Naive thymus-derived CD4-positive, alpha-beta T cell (primary cell): ENCODE measurements around the gene AUP1. TPM values are rescaled to one million over a fixed set of nuclear protein-coding genes. Genes with fewer than 3 reads are reported as not detected.
A peak's percentile ranks its signal among the peaks of the same experiment; 100 is the strongest.

Source experiments
- ATAC-seq: fragments of 150-1000 bp; cut with Tn5 transposase; 2 replicates; pipeline ENCODE4 v1.10.0; 2021; ENCODE audit warnings: mild to moderate bottlenecking, moderate library complexity
- CTCF ChIA-PET: fragments of 350-600 bp; sonication (Branson Sonifier 250); formaldehyde crosslinking; loops from one replicate; lab custom pipeline; 2021; ENCODE audit warnings: antibody characterized with exemption; lab: Charles Lee
- POLR2A ChIA-PET: fragments of 350-600 bp; sonication (Branson Sonifier 250); formaldehyde crosslinking; loops from one replicate; lab custom pipeline; 2021; ENCODE audit warnings: antibody characterized with exemption, inconsistent platforms; lab: Charles Lee
- DNase-seq, 9 donors: peaks; one replicate each; pipeline versions ENCODE4 v3.0.0 to v3.0.0-alpha.2; 2020 to 2022; ENCODE audit warnings: mixed read lengths in 1 of 9
- H3K27ac ChIP-seq: one replicate; pipeline ENCODE4 v1.7.0; 2013; ENCODE audit warnings: mild to moderate bottlenecking, low read depth, low read length, moderate library complexity
- H3K27me3 ChIP-seq, 2 donors: one replicate each; pipeline ENCODE4 v1.7.0; 2013; ENCODE audit warnings: low read length in 2 of 2, mild to moderate bottlenecking in 2 of 2, moderate library complexity in 2 of 2; ENCODE audit not compliant: control insufficient read depth in 2 of 2, insufficient read depth in 2 of 2
- H3K36me3 ChIP-seq, 3 experiments: 1 replicate in 2 of 3; 2 replicates in 1 of 3; pipeline ENCODE4 v1.7.0; 2013; ENCODE audit warnings: low read length in 3 of 3, mild to moderate bottlenecking in 3 of 3, moderate library complexity in 1 of 3; ENCODE audit not compliant: insufficient read depth in 3 of 3, control insufficient read depth in 2 of 3
- H3K4me1 ChIP-seq, 2 donors: one replicate each; pipeline ENCODE4 v1.7.0; 2013; ENCODE audit warnings: low read length in 2 of 2, mild to moderate bottlenecking in 2 of 2, moderate library complexity in 1 of 2; ENCODE audit not compliant: control insufficient read depth in 2 of 2, insufficient read depth in 2 of 2
- H3K4me3 ChIP-seq: 2 replicates; pipeline ENCODE4 v1.7.0; 2013; ENCODE audit warnings: mild to moderate bottlenecking, low read length
- H3K9me3 ChIP-seq, 3 experiments: 1 replicate in 2 of 3; 2 replicates in 1 of 3; pipeline ENCODE4 v1.7.0; 2013; ENCODE audit warnings: low read length in 3 of 3; ENCODE audit not compliant: control insufficient read depth in 2 of 3
- H3K27ac Mint-ChIP-seq, 9 donors: one replicate each; pipeline ENCODE4 v1.8.0; 2020 to 2022; ENCODE audit warnings: mixed read lengths in 9 of 9, mild to moderate bottlenecking in 8 of 9, moderate library complexity in 5 of 9, inconsistent platforms in 2 of 9
- H3K27me3 Mint-ChIP-seq, 5 donors: one replicate each; pipeline ENCODE4 v1.8.0; 2021 to 2022; ENCODE audit warnings: mixed read lengths in 5 of 5, mild to moderate bottlenecking in 1 of 5
- H3K36me3 Mint-ChIP-seq, 5 donors: one replicate each; pipeline ENCODE4 v1.8.0; 2020 to 2022; ENCODE audit warnings: mixed read lengths in 5 of 5, mild to moderate bottlenecking in 3 of 5, inconsistent platforms in 1 of 5
- H3K4me1 Mint-ChIP-seq, 7 donors: one replicate each; pipeline ENCODE4 v1.8.0; 2020 to 2022; ENCODE audit warnings: mixed read lengths in 7 of 7, mild to moderate bottlenecking in 3 of 7, inconsistent platforms in 1 of 7
- H3K4me3 Mint-ChIP-seq, 10 donors: one replicate each; pipeline ENCODE4 v1.8.0; 2020 to 2022; ENCODE audit warnings: mild to moderate bottlenecking in 10 of 10, mixed read lengths in 10 of 10, moderate library complexity in 6 of 10, inconsistent platforms in 2 of 10
- H3K9me3 Mint-ChIP-seq, 11 donors: one replicate each; pipeline ENCODE4 v1.8.0; 2020 to 2022; ENCODE audit warnings: mixed read lengths in 11 of 11, mild to moderate bottlenecking in 4 of 11, inconsistent platforms in 1 of 11, moderate library complexity in 1 of 11
- intact Hi-C, 2 donors: fragments of 100-400 bp; cut with micrococcal nuclease; formaldehyde crosslinking; loops; one replicate each; pipeline ENCODE4 v1.15.1; 2023
- polyA plus RNA-seq, 2 donors: library from polyadenylated mRNA; unstranded; fragments of 300-500 nt; fragmentation: Illumina TruSeq; gene quantifications; one replicate each; pipeline ENCODE4 v1.2.3, GENCODE V29; 2021
- total RNA-seq, 6 experiments: library from RNA in 5 of 6; stranded (reverse) in 5 of 6; gene quantifications; 1 replicate in 5 of 6; 2 replicates in 1 of 6; pipeline ENCODE4 v1.2.3 and lab custom pipeline; 2021 to 2026

The AUP1 gene
- total RNA-seq (100 to 1,000 TPM; 121 to 160 (median 144) TPM), polyA plus RNA-seq (10 to 100 TPM; 69.7 to 73.6 TPM), total RNA-seq (lab: John Stamatoyannopoulos, UW) (115 reads per million, percentile 86 among the genes with 10 or more reads in this experiment)

GRCh38 chr2:74529357-74530238, at the start of gene AUP1, which contains the start of gene HTRA2:
TSS of gene AUP1 (minus strand) at chr2:74529706. CDS start at chr2:74529629, 77 bp downstream.
TSS of gene HTRA2 (plus strand) at chr2:74529933. CDS start at chr2:74530007, 74 bp downstream.
- peak; percentile 90 for ATAC-seq
- H3K27me3 ChIP-seq, result no peaks in the 10 kb centered on the region
- Mint-ChIP-seq H3K36me3 (peaks cover 8 to 37% (median 26%) of the 10 kb centered on the region in 5 donors), H3K27me3 (no peaks in the 10 kb centered on the region), H3K9me3 (no peaks in the 10 kb centered on the region), H3K4me3 (peak within 1 kb of the TSS; percentile 91 to 98 (median 94)), H3K4me1 (peaks cover 25 to 50% (median 43%) of the 10 kb centered on the region in 7 donors), H3K27ac (peak within 1 kb of the TSS; percentile 88 to 97 (median 93))
- peak; percentile 75 to 92 (median 83) for DNase-seq
- H3K27ac ChIP-seq, result peak within 1 kb of the TSS; percentile 85
- ChIA-PET CTCF (interaction anchor here (0.7 to 2.6 kb wide), 4 partner anchors 19 to 324 kb away, joined by 3 to 19 read pairs (median 4); partner anchors contain the start of genes CCDC142 and TTC31), POLR2A (interaction anchor here (0.7 to 4.2 kb wide), 22 partner anchors 9 to 707 kb away, joined by 3 to 28 read pairs (median 4); partner anchors contain the start of genes BOLA3, CCDC142, PCGF1 and STAMBP)
- intact Hi-C loops, result loop anchor here (1.0 to 10.0 kb wide), 22 partner anchors 13 to 1297 kb away; partner anchors contain the start of genes C2orf81 (in 2 of the 2), DOK1 (in 2 of the 2), MOB1A (in 2 of the 2) and MRPL53 (in 2 of the 2)
- peak within 1 kb of the TSS; percentile 94 for H3K4me3 ChIP-seq
- H3K4me1 ChIP-seq, result peaks cover 11 to 25% of the 10 kb centered on the region in 2 donors
- H3K9me3 ChIP-seq, result no peaks in the 10 kb centered on the region
- peaks cover 0 to 47% (median 6%) of the 10 kb centered on the region in 3 experiments for H3K36me3 ChIP-seq

- H3K27me3 ChIP-seq, result no peaks in the 10 kb centered on the region
- DNase-seq (no peak), ATAC-seq (no peak)
- Mint-ChIP-seq H3K4me3 (no peak overlapping the region), H3K9me3 (peaks cover 0 to 14% (median 0%) of the 10 kb centered on the region in 11 donors), H3K36me3 (peaks cover 0 to 11% (median 0%) of the 10 kb centered on the region in 5 donors), H3K4me1 (peaks cover 15 to 43% (median 16%) of the 10 kb centered on the region in 7 donors), H3K27ac (no peak overlapping the region), H3K27me3 (peaks cover 0 to 22% (median 4%) of the 10 kb centered on the region in 5 donors)
- no peak overlapping the region for H3K4me3 ChIP-seq
- H3K9me3 ChIP-seq, result no peaks in the 10 kb centered on the region
- peaks cover 0 to 12% of the 10 kb centered on the region in 2 donors for H3K4me1 ChIP-seq
- intact Hi-C loops, result no loop called here
- ChIA-PET POLR2A (no interaction called here), CTCF (interaction anchor here (4.4 kb wide), 1 partner anchor 10 kb away, joined by 17 read pairs; no protein-coding TSS in a partner anchor)
- no peak overlapping the region for H3K27ac ChIP-seq
- no peaks in the 10 kb centered on the region for H3K36me3 ChIP-seq
Observed at GRCh38 chr2:74578408-74578807, 48.9 kb upstream of the AUP1 start.

- Mint-ChIP-seq H3K4me3 (no peak overlapping the region), H3K27me3 (peaks cover 0 to 22% (median 4%) of the 10 kb centered on the region in 5 donors), H3K36me3 (peaks cover 0 to 11% (median 0%) of the 10 kb centered on the region in 5 donors), H3K27ac (peak overlapping the region in 1 of 9 donors; percentile 1), H3K4me1 (peaks cover 16 to 41% (median 17%) of the 10 kb centered on the region in 7 donors), H3K9me3 (peaks cover 0 to 14% (median 0%) of the 10 kb centered on the region in 11 donors)
- DNase-seq (no peak), ATAC-seq (peak; percentile 54)
- CTCF ChIA-PET, result interaction anchor here (4.4 kb wide), 1 partner anchor 11 kb away, joined by 17 read pairs; no protein-coding TSS in a partner anchor
- H3K27ac ChIP-seq, result no peak overlapping the region
- H3K4me1 ChIP-seq, result peaks cover 0 to 13% of the 10 kb centered on the region in 2 donors
- no peaks in the 10 kb centered on the region for H3K9me3 ChIP-seq
- H3K27me3 ChIP-seq, result no peaks in the 10 kb centered on the region
- H3K36me3 ChIP-seq, result no peaks in the 10 kb centered on the region
- intact Hi-C loops, result no loop called here
- H3K4me3 ChIP-seq, result no peak overlapping the region
- POLR2A ChIA-PET, result interaction anchor here (1.3 kb wide), 1 partner anchor 9 kb away, joined by 4 read pairs; no protein-coding TSS in a partner anchor
Observed at GRCh38 chr2:74577448-74577847, 47.9 kb upstream of the AUP1 start.

- Mint-ChIP-seq H3K27ac (peak overlapping the region in 1 of 9 donors; percentile 61), H3K36me3 (peaks cover 0 to 11% (median 0%) of the 10 kb centered on the region in 5 donors), H3K4me1 (peaks cover 16 to 41% (median 17%) of the 10 kb centered on the region in 7 donors), H3K4me3 (no peak overlapping the region), H3K9me3 (peaks cover 0 to 14% (median 0%) of the 10 kb centered on the region in 11 donors), H3K27me3 (peaks cover 0 to 22% (median 4%) of the 10 kb centered on the region in 5 donors)
- Histone ChIP-seq H3K27me3 (no peaks in the 10 kb centered on the region), H3K36me3 (no peaks in the 10 kb centered on the region), H3K27ac (no peak overlapping the region), H3K4me3 (no peak overlapping the region), H3K9me3 (no peaks in the 10 kb centered on the region), H3K4me1 (peaks cover 0 to 13% of the 10 kb centered on the region in 2 donors)
- intact Hi-C loops, result no loop called here
- ATAC-seq (peak; percentile 74), DNase-seq (no peak)
- ChIA-PET POLR2A (interaction anchor here (0.6 to 1.3 kb wide), 2 partner anchors 10 to 185 kb away, joined by 4 read pairs; no protein-coding TSS in a partner anchor), CTCF (interaction anchor here (1.3 to 4.4 kb wide), 2 partner anchors 9 to 12 kb away, joined by 4 to 17 read pairs; no protein-coding TSS in a partner anchor)
Observed at GRCh38 chr2:74576863-74577229, 47.3 kb upstream of the AUP1 start.

GRCh38 chr2:74576211-74576862, 46.8 kb upstream of the AUP1 start:
- Histone ChIP-seq H3K4me3 (no peak overlapping the region), H3K9me3 (no peaks in the 10 kb centered on the region), H3K27ac (no peak overlapping the region), H3K36me3 (no peaks in the 10 kb centered on the region), H3K27me3 (no peaks in the 10 kb centered on the region), H3K4me1 (peaks cover 0 to 13% of the 10 kb centered on the region in 2 donors)
- intact Hi-C loops, result no loop called here
- H3K9me3 Mint-ChIP-seq, result peaks cover 0 to 14% (median 0%) of the 10 kb centered on the region in 11 donors
- peaks cover 16 to 41% (median 17%) of the 10 kb centered on the region in 7 donors for H3K4me1 Mint-ChIP-seq
- peaks cover 0 to 11% (median 0%) of the 10 kb centered on the region in 5 donors for H3K36me3 Mint-ChIP-seq
- ATAC-seq (no peak), DNase-seq (no peak)
- H3K4me3 Mint-ChIP-seq, result peak overlapping the region in 1 of 10 donors; percentile 17
- peak overlapping the region in 1 of 9 donors; percentile 61 for H3K27ac Mint-ChIP-seq
- ChIA-PET CTCF (interaction anchor here (1.3 to 4.4 kb wide), 2 partner anchors 9 to 12 kb away, joined by 4 to 17 read pairs; no protein-coding TSS in a partner anchor), POLR2A (interaction anchor here (0.6 to 1.3 kb wide), 2 partner anchors 10 to 184 kb away, joined by 4 read pairs; no protein-coding TSS in a partner anchor)
- H3K27me3 Mint-ChIP-seq, result peaks cover 0 to 22% (median 4%) of the 10 kb centered on the region in 5 donors
